GM10847 (cell line): ENCODE measurements around the gene PLA2G12B.

Experiments used
- POLR2A ChIP-seq: IDR thresholded peaks from 2 replicates; pipeline ENCODE4 v1.6.1; 2011; ENCODE audit not compliant: insufficient read length; ENCODE audit errors: extremely low read depth

Gene PLA2G12B

GRCh38 chr10:72954596-72955554 lies at the start of gene PLA2G12B:
PLA2G12B (minus strand) TSS chr10:72954806; CDS start chr10:72954685, 121 bp downstream.
- TF ChIP-seq POLR2A, result no peak

- no peak for TF ChIP-seq POLR2A
These were observed 49.2 kb upstream of the PLA2G12B start for GRCh38 chr10:73003822-73004221.

- no peak for TF ChIP-seq POLR2A
These were observed 46.4 kb upstream of the PLA2G12B start for GRCh38 chr10:73000973-73001372.

- no peak for TF ChIP-seq POLR2A
These were observed 42.5 kb upstream of the PLA2G12B start for GRCh38 chr10:72997099-72997498.

- no peak for TF ChIP-seq POLR2A
These were observed 27.4 kb upstream of the PLA2G12B start for GRCh38 chr10:72981882-72982529.

- TF ChIP-seq POLR2A, result no peak
These were observed 26.6 kb upstream of the PLA2G12B start for GRCh38 chr10:72981028-72981881.

- TF ChIP-seq POLR2A, result no peak
These were observed 25.7 kb upstream of the PLA2G12B start for GRCh38 chr10:72980348-72980747.

- TF ChIP-seq POLR2A, result no peak
These were observed 25.1 kb upstream of the PLA2G12B start for GRCh38 chr10:72979709-72980108.

- TF ChIP-seq POLR2A, result no peak
These were observed 22.3 kb upstream of the PLA2G12B start for GRCh38 chr10:72976886-72977285.

- TF ChIP-seq POLR2A, result no peak
These were observed 1.4 kb upstream of the PLA2G12B start for GRCh38 chr10:72956001-72956400.

- TF ChIP-seq POLR2A, result no peak
These were observed 393 bp downstream of the PLA2G12B start for GRCh38 chr10:72954230-72954595.

- TF ChIP-seq POLR2A, result no peak
These were observed 919 bp downstream of the PLA2G12B start for GRCh38 chr10:72953687-72954086.

- TF ChIP-seq POLR2A, result no peak
These were observed 1.9 kb downstream of the PLA2G12B start for GRCh38 chr10:72952642-72953158.

- no peak for TF ChIP-seq POLR2A
These were observed 2.4 kb downstream of the PLA2G12B start for GRCh38 chr10:72952189-72952588.

- no peak for TF ChIP-seq POLR2A
These were observed 2.8 kb downstream of the PLA2G12B start for GRCh38 chr10:72951760-72952159.
